HL-60/S4 (cell line): ENCODE results near the gene CR1.
"Not testable (repeated sequence)": the region's sequence is repeated elsewhere in the genome, so short reads cannot be mapped to it uniquely, and the experiment has no call there.

Experiments used
- in situ Hi-C: fragments of 300-500 bp; cut with MboI; formaldehyde crosslinking; loops from 2 replicates; pipeline ENCODE4 v1.14.3; 2022; ENCODE audit warnings: low sequenced_read_pairs

Gene CR1

GRCh38 chr1:207579436-207579799, 83.5 kb downstream of the CR1 start:
- in situ Hi-C loops = no loop called here

- in situ Hi-C loops = no loop called here
Observed at GRCh38 chr1:207581496-207582153, 85.7 kb downstream of the CR1 start.

- in situ Hi-C loops = not testable (repeated sequence)
Observed at GRCh38 chr1:207589506-207589905, 93.5 kb downstream of the CR1 start.

GRCh38 chr1:207591205-207591604, 95.2 kb downstream of the CR1 start:
- in situ Hi-C loops = not testable (repeated sequence)

GRCh38 chr1:207594095-207594494, 98.1 kb downstream of the CR1 start:
- in situ Hi-C loops = not testable (repeated sequence)

GRCh38 chr1:207603777-207604176, 107.8 kb downstream of the CR1 start:
- in situ Hi-C loops = no loop called here

- in situ Hi-C loops = no loop called here
Observed at GRCh38 chr1:207605444-207606361, 109.7 kb downstream of the CR1 start.

- in situ Hi-C loops = no loop called here
Observed at GRCh38 chr1:207606362-207606755, 110.4 kb downstream of the CR1 start.

- in situ Hi-C loops = no loop called here
Observed at GRCh38 chr1:207612762-207613161, 116.8 kb downstream of the CR1 start.

GRCh38 chr1:207619871-207620542, 124.0 kb downstream of the CR1 start:
- in situ Hi-C loops = no loop called here

- in situ Hi-C loops = no loop called here
Observed at GRCh38 chr1:207620543-207620893, 124.6 kb downstream of the CR1 start.

GRCh38 chr1:207625504-207626071, 129.6 kb downstream of the CR1 start:
- in situ Hi-C loops = not testable (repeated sequence)

- in situ Hi-C loops = no loop called here
Observed at GRCh38 chr1:207626972-207627337, 131.0 kb downstream of the CR1 start.

- in situ Hi-C loops = no loop called here
Observed at GRCh38 chr1:207627496-207627895, 131.5 kb downstream of the CR1 start.

GRCh38 chr1:207628776-207629175, 132.8 kb downstream of the CR1 start:
- in situ Hi-C loops = no loop called here

- in situ Hi-C loops = no loop called here
Observed at GRCh38 chr1:207631137-207631536, 135.2 kb downstream of the CR1 start.

- in situ Hi-C loops = no loop called here
Observed at GRCh38 chr1:207633226-207633625, 137.3 kb downstream of the CR1 start.

- in situ Hi-C loops = not testable (repeated sequence)
Observed at GRCh38 chr1:207633699-207634289, 137.8 kb downstream of the CR1 start.

- in situ Hi-C loops = not testable (repeated sequence)
Observed at GRCh38 chr1:207634293-207634692, 138.3 kb downstream of the CR1 start.

GRCh38 chr1:207635569-207636186, 139.7 kb downstream of the CR1 start:
- in situ Hi-C loops = not testable (repeated sequence)
